ENCODE measurements around the gene CDC14A.

Gene CDC14A

DNA sequence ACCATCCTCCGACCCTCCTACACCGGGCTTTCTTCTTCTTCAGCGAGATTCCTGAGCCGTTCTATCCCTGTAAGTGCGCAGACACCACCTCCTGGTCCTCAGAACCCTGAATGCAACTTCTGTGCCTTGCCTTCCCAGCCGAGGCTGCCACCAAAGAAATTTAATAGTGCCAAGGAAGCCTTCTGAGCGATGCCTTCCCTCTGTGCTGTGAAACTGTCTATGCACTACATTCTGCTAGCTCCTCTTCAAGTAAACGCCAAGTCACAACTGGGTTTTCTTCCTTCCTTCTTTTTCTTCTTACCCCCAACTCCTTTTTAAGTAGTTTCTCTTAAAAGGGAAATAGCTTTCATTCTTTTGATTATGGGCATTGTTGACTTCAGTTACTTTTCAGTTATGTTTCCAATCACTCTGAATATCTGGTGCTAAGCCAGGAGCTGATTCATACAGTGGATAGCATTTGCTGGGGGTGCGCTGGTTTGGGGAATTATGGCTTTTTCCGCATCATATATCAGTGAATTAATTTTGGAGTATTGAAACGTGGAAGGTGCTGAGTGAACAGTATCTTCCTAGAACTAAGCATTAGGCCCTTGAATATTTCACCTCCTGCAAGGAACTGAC, 147.0 kb downstream of the CDC14A start:
- no peak for DNase-seq

DNA sequence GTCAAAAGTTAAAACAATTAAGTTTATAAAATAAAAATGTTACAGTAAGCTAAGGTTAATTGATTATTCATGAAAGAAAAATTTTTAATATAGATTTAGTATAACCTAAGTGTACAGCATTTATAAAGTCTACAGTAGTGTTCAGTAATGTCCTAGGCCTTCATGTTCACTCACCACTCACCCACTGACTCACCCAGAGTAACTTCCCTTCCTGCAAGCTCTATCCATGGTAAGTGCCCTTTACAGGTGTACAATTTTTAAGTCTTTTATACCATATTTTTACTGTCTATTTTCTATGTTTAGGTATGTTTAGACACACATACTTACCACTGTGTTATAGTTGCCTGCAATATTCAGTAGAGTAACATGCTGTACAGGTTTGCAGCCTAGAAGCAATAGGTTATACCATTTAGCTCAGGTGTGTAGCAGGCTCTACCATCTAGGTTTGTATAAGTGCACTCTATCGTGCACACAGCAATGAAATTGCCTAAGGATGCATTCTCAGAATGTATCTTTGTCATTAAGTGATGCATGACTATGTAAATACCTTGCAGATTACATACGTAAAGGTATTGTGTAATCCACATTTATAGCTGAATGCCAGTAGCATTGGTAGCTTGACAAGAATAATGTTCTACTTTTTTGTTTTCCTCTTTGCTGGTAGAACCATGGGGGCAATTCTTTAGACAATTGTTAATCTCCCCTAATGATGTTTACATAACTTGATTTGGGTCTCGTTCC, 149.9 kb downstream of the CDC14A start:
- DNase-seq = peak; percentile 0 to 32

- DNase-seq = no peak
Observed at GRCh38 chr1:100506217-100506616, 153.9 kb downstream of the CDC14A start.

GRCh38 chr1:100510451-100510850, 158.1 kb downstream of the CDC14A start:
- DNase-seq = no peak

DNA sequence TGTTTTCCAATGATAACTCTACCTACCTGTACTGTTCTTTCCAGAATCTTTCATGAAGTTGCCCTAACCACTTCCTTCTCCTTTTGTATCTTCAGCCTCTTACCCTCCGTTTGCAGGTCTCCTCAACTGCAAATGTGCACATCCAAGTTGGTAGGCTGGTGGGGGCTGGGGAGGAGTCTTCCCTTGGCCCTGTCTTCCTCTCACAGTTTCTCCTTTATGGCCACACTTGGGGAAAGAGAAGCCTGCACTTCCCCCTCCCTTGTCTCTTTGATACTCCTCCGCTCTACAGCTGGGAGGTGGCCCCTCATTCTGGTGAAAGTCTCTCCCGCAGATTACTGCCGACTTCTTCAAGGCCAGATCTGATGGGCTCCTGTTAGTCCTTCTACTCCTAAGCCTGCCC, 158.8 kb downstream of the CDC14A start:
- no peak for DNase-seq

GRCh38 chr1:100511773-100512172, 159.5 kb downstream of the CDC14A start:
- DNase-seq = no peak

GRCh38 chr1:100512803-100513352, 160.6 kb downstream of the CDC14A start:
- DNase-seq = no peak

- DNase-seq = no peak
Observed at GRCh38 chr1:100516857-100517256, 164.6 kb downstream of the CDC14A start.

DNA sequence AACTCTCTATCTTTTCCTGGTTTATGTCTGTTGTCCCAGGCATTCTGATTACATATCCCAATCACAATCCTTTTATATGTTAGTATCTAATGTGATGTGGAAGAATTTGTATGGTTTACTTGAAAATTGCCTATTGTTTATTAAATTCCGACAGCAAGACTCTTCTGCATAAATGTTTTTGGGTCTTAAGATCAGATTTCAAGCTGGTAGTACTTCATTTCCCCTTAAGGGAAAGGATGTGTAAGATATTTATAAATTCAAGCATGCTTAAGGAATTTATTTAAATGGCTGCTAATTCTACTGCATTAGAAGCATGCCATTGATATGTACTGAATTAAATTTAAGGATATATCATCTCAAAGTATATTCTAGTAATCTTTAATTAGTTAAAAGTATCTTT, 165.2 kb downstream of the CDC14A start:
- DNase-seq = no peak

GRCh38 chr1:100518023-100518422, 165.7 kb downstream of the CDC14A start:
- no peak for DNase-seq

DNA sequence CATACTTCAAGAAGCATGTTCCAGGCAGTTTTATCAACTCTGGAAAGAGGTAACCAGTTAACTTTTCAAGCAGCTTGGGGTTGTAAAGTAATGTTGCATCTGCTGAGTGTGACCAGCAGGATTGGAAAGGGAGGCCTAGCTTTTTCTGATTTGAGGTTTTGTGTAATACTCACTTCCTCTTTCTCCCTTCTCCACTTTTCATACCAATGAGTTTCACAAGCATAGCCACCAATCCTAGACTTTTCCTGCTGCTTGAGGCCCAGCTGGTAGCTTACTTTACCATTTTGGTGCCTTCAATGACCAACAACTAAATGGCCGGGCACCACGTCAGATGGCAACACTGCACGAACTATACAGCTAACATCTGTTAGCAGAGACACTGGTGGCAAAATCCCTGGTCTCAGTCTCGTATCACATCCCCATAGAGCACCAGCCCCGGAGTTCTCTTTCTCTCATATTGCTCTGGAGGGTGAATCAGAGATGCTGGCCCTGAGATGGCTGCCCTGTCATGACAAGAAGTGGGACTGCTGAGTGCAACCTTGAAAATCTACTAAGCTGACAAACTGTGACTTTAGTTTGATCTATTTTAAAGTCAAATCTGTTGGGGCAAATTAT, 170.8 kb downstream of the CDC14A start:
- no peak for DNase-seq

GRCh38 chr1:100524355-100524754, 172.0 kb downstream of the CDC14A start:
- no peak for DNase-seq

DNA sequence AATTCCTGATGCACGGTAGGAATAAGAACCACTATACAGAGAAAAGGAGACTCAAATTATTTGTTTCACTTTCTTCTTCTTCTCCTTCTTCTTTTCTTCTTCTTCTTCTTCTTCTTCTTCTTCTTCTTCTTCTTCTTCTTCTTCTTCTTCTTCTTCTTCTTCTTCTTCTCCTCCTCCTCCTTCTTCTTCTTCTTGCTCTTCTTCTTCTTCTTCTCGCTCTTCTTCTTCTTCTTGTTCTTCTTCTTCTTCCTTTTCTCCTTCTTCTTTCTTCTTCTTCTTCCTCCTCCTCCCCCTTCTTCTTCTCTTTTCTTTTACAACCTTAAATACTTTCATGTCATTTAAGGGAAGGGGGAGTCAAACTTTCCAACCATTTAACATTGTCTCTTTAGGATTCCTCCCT, 174.6 kb downstream of the CDC14A start:
- no peak for DNase-seq

DNA sequence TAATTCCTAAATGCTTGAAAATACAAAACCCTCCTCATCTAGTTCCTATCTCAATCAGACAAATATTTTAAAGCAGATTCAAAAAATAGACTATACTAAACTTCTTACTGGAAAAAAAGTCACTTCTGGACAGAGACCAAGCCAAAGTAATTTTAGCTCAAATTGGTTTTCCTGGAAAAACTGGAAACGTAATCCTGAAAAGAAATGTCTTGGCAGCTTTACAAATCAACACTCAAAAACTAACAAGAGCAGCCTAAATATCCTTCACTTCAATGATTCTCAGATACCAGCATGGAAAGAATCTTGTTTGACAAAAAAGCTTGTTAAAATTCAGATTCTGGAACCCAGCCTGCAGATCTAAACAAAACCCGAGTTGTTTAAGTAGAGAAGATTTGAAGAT, 176.6 kb downstream of the CDC14A start:
- no peak for DNase-seq

DNA sequence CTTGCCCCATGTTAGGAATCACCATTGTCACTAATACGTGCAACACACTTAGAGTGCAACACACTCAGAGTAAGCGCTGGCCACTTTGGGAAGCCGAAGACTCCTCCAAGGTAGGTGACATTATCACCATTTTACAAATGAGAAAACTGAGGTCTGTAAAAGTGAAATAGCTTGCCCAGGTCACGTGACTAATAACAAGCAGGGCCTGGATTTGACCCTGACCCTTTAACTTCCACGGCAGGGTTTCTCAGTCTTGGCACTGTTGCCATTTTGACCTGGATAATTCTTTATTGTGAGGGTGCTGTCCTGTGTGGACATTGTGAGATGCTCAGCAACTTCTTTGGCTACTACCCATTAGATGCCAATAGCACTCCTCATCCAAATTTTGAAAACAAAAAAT, 177.8 kb downstream of the CDC14A start:
- DNase-seq = no peak

GRCh38 chr1:100530880-100531487, 178.7 kb downstream of the CDC14A start:
- no peak for DNase-seq

GRCh38 chr1:100532645-100533044, 180.3 kb downstream of the CDC14A start:
- no peak for DNase-seq

DNA sequence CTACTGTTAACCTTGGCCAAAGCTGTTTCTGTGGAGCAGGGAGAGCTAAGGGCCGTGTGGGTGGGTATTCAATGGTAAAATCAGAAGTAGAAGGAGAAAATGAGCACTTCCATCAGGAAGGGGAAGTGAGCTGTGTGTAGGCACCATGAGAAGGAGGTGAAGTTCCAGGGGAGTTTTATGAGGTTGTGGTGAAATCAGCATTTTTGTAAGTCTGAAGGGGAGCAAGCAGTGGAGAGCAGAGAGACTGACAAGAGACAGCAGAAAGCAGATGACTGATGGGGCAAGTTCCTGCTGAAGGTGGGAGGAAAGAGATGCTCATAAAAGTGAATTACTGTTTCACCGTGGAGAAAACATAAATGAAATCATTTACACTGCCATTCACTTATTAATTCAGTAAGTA, 183.0 kb downstream of the CDC14A start:
- DNase-seq = no peak

- DNase-seq = no peak
Observed at GRCh38 chr1:100536031-100536430, 183.7 kb downstream of the CDC14A start.

DNA sequence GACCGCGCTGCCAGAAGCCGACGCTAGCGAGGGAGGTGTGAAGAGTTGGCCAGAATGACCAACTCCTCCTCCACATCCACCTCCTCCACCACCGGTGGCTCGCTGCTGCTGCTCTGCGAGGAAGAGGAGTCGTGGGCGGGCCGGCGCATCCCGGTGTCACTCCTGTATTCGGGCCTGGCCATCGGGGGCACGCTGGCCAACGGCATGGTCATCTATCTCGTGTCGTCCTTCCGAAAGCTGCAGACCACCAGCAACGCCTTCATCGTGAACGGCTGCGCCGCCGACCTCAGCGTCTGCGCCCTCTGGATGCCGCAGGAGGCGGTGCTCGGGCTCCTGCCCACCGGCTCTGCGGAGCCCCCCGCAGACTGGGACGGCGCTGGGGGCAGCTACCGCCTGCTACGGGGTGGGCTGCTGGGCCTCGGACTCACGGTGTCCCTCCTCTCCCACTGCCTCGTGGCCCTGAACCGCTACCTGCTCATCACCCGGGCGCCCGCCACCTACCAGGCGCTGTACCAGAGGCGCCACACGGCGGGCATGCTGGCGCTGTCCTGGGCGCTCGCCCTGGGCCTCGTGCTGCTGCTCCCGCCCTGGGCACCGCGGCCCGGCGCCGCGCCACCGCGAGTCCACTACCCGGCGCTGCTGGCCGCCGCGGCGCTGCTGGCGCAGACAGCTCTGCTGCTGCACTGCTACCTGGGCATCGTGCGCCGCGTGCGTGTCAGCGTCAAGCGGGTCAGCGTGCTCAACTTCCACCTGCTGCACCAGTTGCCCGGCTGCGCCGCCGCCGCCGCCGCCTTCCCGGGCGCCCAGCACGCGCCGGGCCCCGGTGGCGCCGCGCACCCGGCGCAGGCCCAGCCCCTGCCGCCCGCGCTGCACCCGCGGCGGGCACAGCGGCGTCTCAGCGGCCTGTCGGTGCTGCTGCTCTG, 186.9 kb downstream of the CDC14A start:
- DNase-seq = peak; percentile 13 to 43

GRCh38 chr1:100539836-100540536, 187.7 kb downstream of the CDC14A start:
- DNase-seq = no peak

DNA sequence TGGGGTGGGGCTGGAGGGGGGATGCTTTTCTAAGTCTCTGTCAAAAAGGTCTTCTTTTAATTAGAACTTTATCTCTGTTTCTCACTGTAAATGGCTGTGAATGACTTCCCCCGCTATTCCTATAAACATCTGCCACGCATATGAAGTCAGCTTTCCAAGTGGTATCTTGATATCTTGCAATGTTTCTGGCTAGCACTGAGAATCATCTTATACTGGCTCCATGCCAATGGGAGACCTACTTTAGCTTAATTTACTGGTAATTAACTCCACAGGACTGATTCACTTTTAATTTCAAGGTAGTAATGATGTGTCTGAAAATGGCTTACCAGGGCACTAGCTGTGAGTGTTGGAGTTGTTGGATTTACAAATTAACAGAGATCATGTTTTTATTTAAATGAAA, 190.0 kb downstream of the CDC14A start:
- DNase-seq = peak in 1 of 2 experiments; percentile 19

All from NCI-H2081 (cell line).